GM23248 (cell line): ENCODE data around the gene IL1RAPL1.

Experiments
- EZH2 ChIP-seq: fragments of 200-600 bp; sonication (generic); IDR thresholded peaks from 2 replicates; pipeline ENCODE4 v1.6.1; 2018; ENCODE audit warnings: antibody characterized with exemption, mild to moderate bottlenecking; ENCODE audit not compliant: insufficient read depth, poor library complexity, severe bottlenecking
- EZH2phosphoT487 ChIP-seq: fragments of 200-600 bp; sonication (generic); IDR thresholded peaks from 2 replicates; pipeline ENCODE4 v1.6.1; 2018; ENCODE audit warnings: antibody characterized with exemption, moderate library complexity, mild to moderate bottlenecking, low read depth; ENCODE audit not compliant: insufficient read depth

DNA sequence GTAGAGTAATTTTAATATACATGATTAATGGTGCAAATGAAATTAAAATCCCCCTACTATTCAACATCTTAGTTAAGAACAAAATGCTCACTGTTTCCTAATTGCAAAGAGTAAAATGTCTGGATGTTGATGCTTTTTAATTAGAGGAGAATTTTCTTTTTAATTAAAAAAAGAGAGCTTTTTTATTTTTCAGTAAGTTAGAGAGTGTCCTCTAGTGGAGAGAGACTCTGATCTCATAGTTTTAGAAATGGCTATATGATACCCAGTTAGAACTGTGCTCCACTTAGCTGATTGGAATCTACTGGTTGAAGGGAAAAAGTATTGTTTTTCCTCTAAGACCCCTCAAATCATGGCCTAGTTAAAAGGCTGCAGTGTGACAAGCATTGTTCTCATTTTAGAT is 1316.1 kb downstream of the IL1RAPL1 start:
- TF ChIP-seq EZH2phosphoT487 (no peak), EZH2 (no peak)
